Measurements from ENCODE around the gene NEUROD4.
A peak's percentile ranks its signal among the peaks of the same experiment; 100 is the strongest.

Gene NEUROD4

DNA sequence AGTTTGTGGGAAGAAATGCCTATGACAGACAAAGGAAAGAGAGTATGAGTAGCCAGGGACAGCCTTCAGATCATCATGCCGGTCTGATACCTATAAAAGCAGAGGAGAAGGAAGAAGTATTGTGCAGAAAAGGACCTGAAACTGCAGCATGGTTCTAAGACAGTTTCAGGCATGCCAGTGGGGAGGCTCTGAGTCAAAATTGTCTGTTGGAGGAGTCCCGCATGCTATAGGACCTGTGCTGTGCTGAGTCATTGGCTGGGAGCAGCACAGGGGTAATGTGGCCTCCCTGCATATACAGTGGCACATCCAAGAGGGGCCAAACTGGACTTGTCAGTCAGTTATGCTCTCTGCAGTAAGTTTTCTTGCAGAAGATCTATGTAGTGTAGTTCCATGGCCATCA lies 40.7 kb downstream of the NEUROD4 start:
- peak; percentile 4 to 9 for DNase-seq (ENCODE audit: low read depth in 2 of 2)

- DNase-seq (ENCODE audit: low read depth in 2 of 2): no peak
These were observed 41.2 kb downstream of the NEUROD4 start for GRCh38 chr12:55061024-55061423.

GRCh38 chr12:55063291-55063690 lies 43.5 kb downstream of the NEUROD4 start:
- DNase-seq (ENCODE audit: low read depth in 2 of 2): no peak

GRCh38 chr12:55065535-55065934 lies 45.8 kb downstream of the NEUROD4 start:
- DNase-seq (ENCODE audit: low read depth in 2 of 2): no peak

DNA sequence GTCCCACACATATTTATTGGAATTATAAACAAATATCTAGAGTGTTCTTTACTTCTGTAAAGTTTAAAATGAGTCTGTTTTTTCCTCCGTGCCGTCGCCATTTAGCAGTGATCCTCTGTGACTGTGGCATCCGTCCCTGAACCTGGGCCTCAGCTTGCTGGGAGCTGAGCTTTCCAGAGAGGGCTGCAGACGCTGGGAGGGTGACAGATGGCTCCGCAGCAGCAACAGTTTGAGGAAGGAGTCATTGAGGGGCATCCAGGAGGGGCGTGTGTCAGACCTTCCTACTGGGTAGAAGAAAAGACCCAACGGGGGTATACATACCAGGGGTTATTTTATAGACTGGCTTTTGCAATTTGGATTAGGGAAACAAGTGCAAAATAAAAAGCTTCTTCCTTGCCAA lies 47.9 kb downstream of the NEUROD4 start:
- DNase-seq (ENCODE audit: low read depth in 2 of 2): no peak

DNA sequence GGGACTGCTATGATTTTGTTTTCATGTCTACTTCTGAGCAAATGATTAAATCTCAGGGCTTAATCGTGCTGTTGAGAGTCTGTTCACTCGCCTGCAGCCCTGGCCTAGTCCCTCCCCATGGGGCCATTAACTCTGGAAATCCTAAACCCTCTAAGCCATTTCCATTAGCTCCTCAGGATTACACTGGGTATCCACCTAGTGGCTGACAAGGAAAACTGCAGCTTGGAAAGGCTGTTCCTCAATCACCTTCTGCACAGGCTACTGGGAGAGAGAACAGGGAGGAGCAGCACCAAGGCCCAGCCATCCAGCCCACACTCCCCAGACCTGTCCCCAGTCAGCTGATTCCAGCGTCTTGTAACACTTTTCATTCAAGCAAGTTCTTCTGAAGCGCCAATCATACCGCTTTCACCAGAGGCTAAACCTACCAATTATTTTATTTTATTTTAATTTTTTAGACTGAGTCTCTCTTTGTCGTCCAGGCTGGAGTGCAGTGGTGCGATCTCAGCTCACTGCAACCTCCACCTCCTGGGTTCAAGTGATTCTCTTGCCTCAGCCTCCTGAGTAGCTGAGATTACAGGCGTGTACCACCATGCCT lies 48.7 kb downstream of the NEUROD4 start:
- DNase-seq (ENCODE audit: low read depth in 2 of 2): peak in 1 of 2 donors; percentile 7

GRCh38 chr12:55072083-55072482 lies 52.3 kb downstream of the NEUROD4 start:
- peak; percentile 62 to 63 for DNase-seq (ENCODE audit: low read depth in 2 of 2)

GRCh38 chr12:55073043-55074022 lies 53.6 kb downstream of the NEUROD4 start:
- peak; percentile 71 to 77 for DNase-seq (ENCODE audit: low read depth in 2 of 2)

DNA sequence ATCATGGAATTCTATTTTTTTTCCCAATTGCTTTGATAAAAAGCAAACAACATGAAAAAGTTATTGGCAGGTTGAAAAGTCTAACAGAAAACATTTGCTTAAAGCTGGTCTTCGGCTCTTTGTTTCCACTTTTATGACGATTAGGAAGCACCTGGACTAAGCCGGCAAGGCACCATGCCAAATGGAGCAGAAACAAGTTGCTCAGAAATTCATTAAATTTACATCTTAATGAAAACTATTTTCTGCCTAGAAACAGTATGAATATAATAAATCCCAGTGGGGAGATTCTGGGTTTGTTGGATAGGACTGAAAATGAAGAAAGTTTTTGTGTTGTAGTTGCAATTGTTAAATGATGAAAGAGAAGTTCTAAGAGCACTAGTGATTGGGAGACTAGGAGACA lies 55.0 kb downstream of the NEUROD4 start:
- DNase-seq (ENCODE audit: low read depth in 2 of 2): no peak

All from activated CD4-positive, alpha-beta T cell treated with anti-CD3 and anti-CD28 coated beads for 24 hours (primary cell).